B cell (primary cell): Measurements from ENCODE around the gene FMN2. TPM values are rescaled to one million over a fixed set of nuclear protein-coding genes. Genes with fewer than 3 reads are reported as not detected.

Experiments
- ATAC-seq: fragments of 200-7000 bp; cut with Tn5 transposase; one replicate; pipeline ENCODE4 v1.10.0; 2021; ENCODE audit warnings: low read depth, mild to moderate bottlenecking, moderate number of reproducible peaks, moderate library complexity
- CTCF ChIA-PET: fragments of 350-600 bp; sonication (Branson Sonifier 250); formaldehyde crosslinking; loops from one replicate; lab custom pipeline; 2021; ENCODE audit warnings: antibody characterized with exemption, inconsistent platforms; lab: Charles Lee
- POLR2A ChIA-PET: fragments of 350-600 bp; sonication (Branson Sonifier 250); formaldehyde crosslinking; loops from one replicate; lab custom pipeline; 2021; ENCODE audit warnings: antibody characterized with exemption; lab: Charles Lee
- DNase-seq: peaks from one replicate; pipeline ENCODE4 v3.0.0; 2013
- H2AFZ ChIP-seq: 2 replicates; pipeline ENCODE4 v1.6.1; 2012; ENCODE audit warnings: mild to moderate bottlenecking, low read depth, low read length; ENCODE audit not compliant: insufficient read depth, poor library complexity, severe bottlenecking
- H3K27ac ChIP-seq, 2 donors: 1 replicate in 1 of 2; 2 replicates in 1 of 2; pipeline ENCODE4 v1.5.1; 2012 to 2013; ENCODE audit warnings: low read length in 2 of 2, mild to moderate bottlenecking in 2 of 2, moderate library complexity in 1 of 2
- H3K27me3 ChIP-seq, 4 experiments: fragments of 200-600 bp in 1 of 4; sonication (generic) in 1 of 4; replicated peaks in 1 of 4; 1 replicate in 2 of 4; 2 replicates in 2 of 4; pipeline versions ENCODE4 v1.6.1 to v1.7.0; 2013 to 2016; ENCODE audit warnings: low read length in 3 of 4, mild to moderate bottlenecking in 2 of 4, mixed read lengths in 1 of 4, moderate library complexity in 1 of 4; ENCODE audit not compliant: insufficient read depth in 4 of 4, control insufficient read depth in 3 of 4; ENCODE audit errors: control extremely low read depth in 1 of 4
- H3K36me3 ChIP-seq, 2 experiments: replicated peaks in 1 of 2; 1 replicate in 1 of 2; 2 replicates in 1 of 2; pipeline versions ENCODE4 v1.6.1 to v1.7.1; 2013; ENCODE audit warnings: low read length in 1 of 2; ENCODE audit not compliant: insufficient read depth in 2 of 2, control insufficient read depth in 1 of 2; ENCODE audit errors: control extremely low read depth in 1 of 2, extremely low read depth in 1 of 2
- H3K4me1 ChIP-seq, 2 donors: fragments of 200-600 bp in 1 of 2; sonication (generic) in 1 of 2; 1 replicate in 1 of 2; 2 replicates in 1 of 2; pipeline versions ENCODE4 v1.5.1 to v1.6.1; 2013 to 2017; ENCODE audit warnings: low read length in 2 of 2; ENCODE audit not compliant: control insufficient read depth in 2 of 2, insufficient read depth in 2 of 2
- H3K4me2 ChIP-seq: replicated peaks from 2 replicates; pipeline ENCODE3; 2012; ENCODE audit warnings: mild to moderate bottlenecking, low read depth, low read length; ENCODE audit not compliant: poor library complexity, severe bottlenecking
- H3K4me3 ChIP-seq, 5 experiments: fragments of 200-600 bp in 1 of 5; sonication (generic) in 1 of 5; 1 replicate in 3 of 5; 2 replicates in 2 of 5; pipeline versions ENCODE4 v1.5.1 to v1.7.0; 2011 to 2016; ENCODE audit warnings: low read length in 4 of 5, mild to moderate bottlenecking in 4 of 5, low read depth in 2 of 5, control low read depth in 1 of 5, moderate library complexity in 1 of 5; ENCODE audit not compliant: insufficient read depth in 1 of 5; ENCODE audit errors: control extremely low read depth in 1 of 5, extremely low read depth in 1 of 5
- H3K79me2 ChIP-seq: fragments of 200-600 bp; sonication (generic); one replicate; pipeline ENCODE4 v1.6.0; 2016; ENCODE audit warnings: low read length; ENCODE audit not compliant: control insufficient read depth, insufficient read depth
- H3K9ac ChIP-seq: fragments of 200-600 bp; sonication (generic); 2 replicates; pipeline ENCODE4 v1.6.1; 2017; ENCODE audit warnings: mild to moderate bottlenecking, low read length, moderate library complexity
- H3K9me3 ChIP-seq, 3 donors: one replicate each; pipeline versions ENCODE4 v1.6.1 to v1.7.1; 2013; ENCODE audit warnings: low read length in 2 of 3; ENCODE audit not compliant: control insufficient read depth in 2 of 3, insufficient read depth in 1 of 3; ENCODE audit errors: control extremely low read depth in 1 of 3
- H4K20me1 ChIP-seq: 2 replicates; pipeline ENCODE4 v1.6.0; 2012; ENCODE audit warnings: mild to moderate bottlenecking, low read length; ENCODE audit not compliant: insufficient read depth, control insufficient read depth, poor library complexity, severe bottlenecking
- H3K27ac Mint-ChIP-seq: one replicate; pipeline ENCODE4 v1.8.0; 2021; ENCODE audit warnings: mixed read lengths
- H3K27me3 Mint-ChIP-seq: one replicate; pipeline ENCODE4 v1.8.0; 2021; ENCODE audit warnings: mixed read lengths
- H3K4me1 Mint-ChIP-seq: one replicate; pipeline ENCODE4 v1.8.0; 2021; ENCODE audit warnings: mixed read lengths
- H3K4me3 Mint-ChIP-seq: one replicate; pipeline ENCODE4 v1.8.0; 2021; ENCODE audit warnings: mixed read lengths
- H3K9me3 Mint-ChIP-seq: one replicate; pipeline ENCODE4 v1.8.0; 2022; ENCODE audit warnings: mixed read lengths; ENCODE audit not compliant: insufficient read depth
- EZH2 ChIP-seq: IDR thresholded peaks from 2 replicates; pipeline ENCODE4 v1.6.1; 2012; ENCODE audit warnings: borderline replicate concordance, low read depth, mild to moderate bottlenecking, moderate library complexity, low read length; ENCODE audit not compliant: insufficient read depth, poor library complexity, severe bottlenecking
- WGBS: methylation state at CpG from one replicate; pipeline ENCODE4 v1.1.5; 2013; ENCODE audit warnings: missing lambda C conversion rate; ENCODE audit not compliant: insufficient coverage; 5-methylcytosine and 5-hydroxymethylcytosine counted together
- intact Hi-C: fragments of 100-400 bp; cut with micrococcal nuclease; formaldehyde crosslinking; loops from one replicate; pipeline ENCODE4 v1.10.0; 2022
- polyA plus RNA-seq: library from polyadenylated mRNA; depleted of rRNA; stranded (reverse); fragments of >200 nt; gene quantifications from 2 replicates; pipeline ENCODE4 v1.2.3, GENCODE V29; 2012
- total RNA-seq, 2 donors: library from RNA; stranded (reverse); fragments of 120-200 nt in 1 of 2; gene quantifications; 1 replicate in 1 of 2; 2 replicates in 1 of 2; pipeline versions ENCODE4 v1.2.3 to v1.2.4, GENCODE V29; 2013 to 2022
- TF ChIP-seq, protein P1 (sequence below): fragments of 200-600 bp; IDR thresholded peaks from one replicate; pipeline ENCODE4 v1.8.0; 2022; ENCODE audit warnings: antibody characterized with exemption, mild to moderate bottlenecking

The FMN2 gene
- total and polyA plus RNA-seq, 2 donors (not counting 1 experiment from before 2014, with no cell fraction given): not detected

DNA sequence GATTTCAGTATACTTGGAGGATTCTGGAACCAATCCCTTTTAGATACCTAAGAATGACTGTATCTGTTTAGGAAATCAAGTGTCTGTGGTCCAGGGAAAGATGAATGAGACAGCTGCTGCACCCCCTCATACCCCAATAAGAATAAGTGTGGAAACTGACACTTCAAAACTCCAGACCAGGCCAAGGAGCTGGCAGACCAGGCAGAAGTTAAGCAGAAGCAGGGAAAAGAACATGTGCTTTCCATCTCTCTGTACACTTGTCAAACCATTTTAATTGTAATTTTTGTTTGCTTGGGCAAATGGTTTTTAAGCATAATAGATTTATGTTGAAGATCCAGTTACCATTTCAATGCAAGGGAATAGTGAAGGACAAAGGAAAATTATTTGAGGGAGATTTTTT is 420.1 kb downstream of the FMN2 start:
- H3K36me3 ChIP-seq: no peaks in the 10 kb centered on the region
- DNase-seq (no peak), ATAC-seq (no peak)
- no peak overlapping the region for H3K4me3 ChIP-seq
- no peaks in the 10 kb centered on the region for H3K9me3 ChIP-seq
- H3K9ac ChIP-seq: no peak overlapping the region
- CTCF ChIA-PET: no interaction called here
- H3K27me3 ChIP-seq: no peaks in the 10 kb centered on the region
- Mint-ChIP-seq H3K4me1 (no peaks in the 10 kb centered on the region), H3K27me3 (no peaks in the 10 kb centered on the region), H3K27ac (no peak overlapping the region), H3K4me3 (no peak overlapping the region), H3K9me3 (no peaks in the 10 kb centered on the region)
- TF ChIP-seq, protein P1, sequence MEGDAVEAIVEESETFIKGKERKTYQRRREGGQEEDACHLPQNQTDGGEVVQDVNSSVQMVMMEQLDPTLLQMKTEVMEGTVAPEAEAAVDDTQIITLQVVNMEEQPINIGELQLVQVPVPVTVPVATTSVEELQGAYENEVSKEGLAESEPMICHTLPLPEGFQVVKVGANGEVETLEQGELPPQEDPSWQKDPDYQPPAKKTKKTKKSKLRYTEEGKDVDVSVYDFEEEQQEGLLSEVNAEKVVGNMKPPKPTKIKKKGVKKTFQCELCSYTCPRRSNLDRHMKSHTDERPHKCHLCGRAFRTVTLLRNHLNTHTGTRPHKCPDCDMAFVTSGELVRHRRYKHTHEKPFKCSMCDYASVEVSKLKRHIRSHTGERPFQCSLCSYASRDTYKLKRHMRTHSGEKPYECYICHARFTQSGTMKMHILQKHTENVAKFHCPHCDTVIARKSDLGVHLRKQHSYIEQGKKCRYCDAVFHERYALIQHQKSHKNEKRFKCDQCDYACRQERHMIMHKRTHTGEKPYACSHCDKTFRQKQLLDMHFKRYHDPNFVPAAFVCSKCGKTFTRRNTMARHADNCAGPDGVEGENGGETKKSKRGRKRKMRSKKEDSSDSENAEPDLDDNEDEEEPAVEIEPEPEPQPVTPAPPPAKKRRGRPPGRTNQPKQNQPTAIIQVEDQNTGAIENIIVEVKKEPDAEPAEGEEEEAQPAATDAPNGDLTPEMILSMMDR: no peak
- no peak for TF ChIP-seq EZH2
- intact Hi-C loops: no loop called here
- H4K20me1 ChIP-seq: no peaks in the 10 kb centered on the region
- no peak overlapping the region for H2AFZ ChIP-seq
- H3K27ac ChIP-seq: no peak overlapping the region
- no peaks in the 10 kb centered on the region for H3K79me2 ChIP-seq
- POLR2A ChIA-PET: no interaction called here
- H3K4me2 ChIP-seq: no peak overlapping the region
- H3K4me1 ChIP-seq: no peaks in the 10 kb centered on the region

DNA sequence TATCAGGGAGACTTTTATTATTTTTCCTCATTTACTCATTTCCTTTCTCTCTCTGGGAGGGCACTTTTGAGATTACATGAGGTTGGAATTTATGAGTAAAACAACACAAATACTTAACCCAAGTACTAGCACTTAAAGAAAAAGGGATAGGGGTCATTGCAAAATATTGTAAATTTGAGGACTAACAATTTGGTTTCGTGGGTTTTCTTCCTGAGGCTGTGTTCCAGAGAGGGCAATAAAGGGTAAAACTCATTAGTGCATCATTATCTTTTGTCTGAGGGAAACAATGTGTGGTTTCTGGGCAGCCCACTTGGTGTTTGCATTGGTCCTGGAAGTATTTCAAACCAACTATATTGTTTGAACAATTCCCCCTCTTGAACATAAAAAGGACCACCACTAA is 423.8 kb downstream of the FMN2 start:
- Histone ChIP-seq H3K4me3 (no peak overlapping the region), H3K36me3 (no peaks in the 10 kb centered on the region), H3K27me3 (no peaks in the 10 kb centered on the region), H3K9me3 (no peaks in the 10 kb centered on the region), H2AFZ (no peak overlapping the region), H3K27ac (no peak overlapping the region), H3K4me1 (no peaks in the 10 kb centered on the region), H3K4me2 (no peak overlapping the region), H4K20me1 (no peaks in the 10 kb centered on the region), H3K9ac (no peak overlapping the region), H3K79me2 (no peaks in the 10 kb centered on the region)
- ChIA-PET CTCF (no interaction called here), POLR2A (no interaction called here)
- no CpG with 5 or more reads among the region's 1 CpG for WGBS
- Mint-ChIP-seq H3K27me3 (no peaks in the 10 kb centered on the region), H3K4me1 (no peaks in the 10 kb centered on the region), H3K27ac (no peak overlapping the region), H3K4me3 (no peak overlapping the region), H3K9me3 (no peaks in the 10 kb centered on the region)
- ATAC-seq (no peak), DNase-seq (no peak)
- intact Hi-C loops: no loop called here
- TF ChIP-seq, protein P1: no peak
- no peak for TF ChIP-seq EZH2
